ENCODE results near the gene TOGARAM1. TPM values are rescaled to one million over a fixed set of nuclear protein-coding genes. Genes with fewer than 3 reads are reported as not detected.

The TOGARAM1 gene
- total RNA-seq, 1 donor from 2014 or later, result 12.2 TPM

DNA sequence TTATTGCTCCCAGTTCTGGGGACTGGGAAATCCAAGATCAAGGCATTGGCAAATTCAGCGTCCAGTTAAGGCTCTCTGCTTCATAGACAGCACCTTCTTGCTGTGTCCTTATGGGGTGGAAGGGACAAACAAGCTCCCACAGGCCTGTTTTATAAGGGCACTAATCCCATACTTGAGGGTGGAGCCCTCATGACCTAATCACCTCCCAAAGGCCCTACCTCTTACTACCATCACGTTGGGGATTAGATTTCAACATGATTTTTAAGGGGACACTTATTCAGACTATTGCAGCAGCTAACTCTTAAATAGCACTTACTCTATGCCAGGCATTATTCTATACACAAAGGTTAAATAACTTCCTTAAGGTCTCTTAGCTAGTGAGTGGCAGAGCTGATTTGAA lies 17.3 kb downstream of the TOGARAM1 start:
- no peaks in the 10 kb centered on the region for H3K27me3 ChIP-seq (ENCODE audit: control insufficient read depth, insufficient read depth, low read length)
- no peak overlapping the region for H3K4me3 ChIP-seq (ENCODE audit: low read depth, low read length)
- no peak for DNase-seq (ENCODE audit: low read depth)
- no peaks in the 10 kb centered on the region for H3K36me3 ChIP-seq (ENCODE audit: control insufficient read depth, insufficient read depth, low read length)
- TF ChIP-seq, protein P1, sequence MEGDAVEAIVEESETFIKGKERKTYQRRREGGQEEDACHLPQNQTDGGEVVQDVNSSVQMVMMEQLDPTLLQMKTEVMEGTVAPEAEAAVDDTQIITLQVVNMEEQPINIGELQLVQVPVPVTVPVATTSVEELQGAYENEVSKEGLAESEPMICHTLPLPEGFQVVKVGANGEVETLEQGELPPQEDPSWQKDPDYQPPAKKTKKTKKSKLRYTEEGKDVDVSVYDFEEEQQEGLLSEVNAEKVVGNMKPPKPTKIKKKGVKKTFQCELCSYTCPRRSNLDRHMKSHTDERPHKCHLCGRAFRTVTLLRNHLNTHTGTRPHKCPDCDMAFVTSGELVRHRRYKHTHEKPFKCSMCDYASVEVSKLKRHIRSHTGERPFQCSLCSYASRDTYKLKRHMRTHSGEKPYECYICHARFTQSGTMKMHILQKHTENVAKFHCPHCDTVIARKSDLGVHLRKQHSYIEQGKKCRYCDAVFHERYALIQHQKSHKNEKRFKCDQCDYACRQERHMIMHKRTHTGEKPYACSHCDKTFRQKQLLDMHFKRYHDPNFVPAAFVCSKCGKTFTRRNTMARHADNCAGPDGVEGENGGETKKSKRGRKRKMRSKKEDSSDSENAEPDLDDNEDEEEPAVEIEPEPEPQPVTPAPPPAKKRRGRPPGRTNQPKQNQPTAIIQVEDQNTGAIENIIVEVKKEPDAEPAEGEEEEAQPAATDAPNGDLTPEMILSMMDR (IDR thresholded peaks at IDR 0.05; ENCODE audit: insufficient read depth, low read length, poor library complexity, severe bottlenecking), result no peak

DNA sequence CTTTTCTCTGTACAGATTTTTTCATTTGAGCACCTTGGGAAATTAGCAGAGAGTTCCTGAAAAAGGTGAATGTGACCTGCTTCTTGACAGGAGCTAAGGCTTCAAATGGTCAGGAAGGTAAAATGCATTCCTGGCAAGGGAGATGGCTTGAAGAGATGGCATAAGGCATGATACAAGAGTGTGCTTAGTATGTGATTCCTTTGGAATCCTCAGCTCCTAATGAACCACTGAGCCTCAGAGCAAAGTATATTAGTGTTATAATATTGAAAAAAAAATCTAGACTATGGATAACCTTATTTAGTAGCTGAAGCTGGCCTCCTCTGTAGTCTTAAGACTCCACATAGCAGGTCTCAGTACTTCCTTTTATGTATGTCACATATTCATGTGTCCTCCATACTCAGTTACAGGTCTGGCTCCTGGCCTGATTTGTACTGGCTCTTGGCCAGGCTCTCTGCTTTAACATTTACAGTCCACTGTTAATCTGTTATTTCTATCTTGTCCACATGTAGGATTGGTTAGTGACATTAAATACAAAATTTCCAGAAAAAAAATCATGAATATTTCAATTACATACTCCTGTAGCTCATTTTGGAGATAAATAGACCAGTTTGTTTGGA lies 17.9 kb downstream of the TOGARAM1 start:
- TF ChIP-seq, protein P1 (IDR thresholded peaks at IDR 0.05; ENCODE audit: insufficient read depth, low read length, poor library complexity, severe bottlenecking), result no peak
- Histone ChIP-seq H3K36me3 (ENCODE audit: control insufficient read depth, insufficient read depth, low read length) (no peaks in the 10 kb centered on the region), H3K27me3 (ENCODE audit: control insufficient read depth, insufficient read depth, low read length) (no peaks in the 10 kb centered on the region), H3K4me3 (ENCODE audit: low read depth, low read length) (no peak overlapping the region)
- no peak for DNase-seq (ENCODE audit: low read depth)

DNA sequence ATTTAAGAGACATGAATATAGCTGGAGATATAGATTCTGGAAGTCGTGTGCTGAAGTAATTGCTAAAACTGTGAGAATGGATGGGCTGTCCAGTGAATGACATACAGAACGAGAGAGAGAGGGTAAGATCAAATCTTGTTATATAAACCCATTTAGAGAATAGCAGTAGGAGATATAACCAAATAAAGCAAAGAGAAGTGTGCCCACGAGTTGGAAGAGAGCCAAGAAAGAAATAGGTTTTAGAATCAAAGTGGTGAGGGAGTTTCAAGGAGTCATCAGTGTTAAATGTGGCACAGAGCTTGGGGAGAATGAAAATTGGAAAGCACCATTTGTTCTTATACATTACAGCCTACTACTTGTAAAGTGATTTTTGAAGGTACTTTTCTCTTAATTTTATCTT lies 19.2 kb downstream of the TOGARAM1 start:
- H3K4me3 ChIP-seq (ENCODE audit: low read depth, low read length), result no peak overlapping the region
- H3K27me3 ChIP-seq (ENCODE audit: control insufficient read depth, insufficient read depth, low read length), result no peaks in the 10 kb centered on the region
- DNase-seq (ENCODE audit: low read depth), result no peak
- TF ChIP-seq, protein P1 (IDR thresholded peaks at IDR 0.05; ENCODE audit: insufficient read depth, low read length, poor library complexity, severe bottlenecking), result no peak
- no peaks in the 10 kb centered on the region for H3K36me3 ChIP-seq (ENCODE audit: control insufficient read depth, insufficient read depth, low read length)

DNA sequence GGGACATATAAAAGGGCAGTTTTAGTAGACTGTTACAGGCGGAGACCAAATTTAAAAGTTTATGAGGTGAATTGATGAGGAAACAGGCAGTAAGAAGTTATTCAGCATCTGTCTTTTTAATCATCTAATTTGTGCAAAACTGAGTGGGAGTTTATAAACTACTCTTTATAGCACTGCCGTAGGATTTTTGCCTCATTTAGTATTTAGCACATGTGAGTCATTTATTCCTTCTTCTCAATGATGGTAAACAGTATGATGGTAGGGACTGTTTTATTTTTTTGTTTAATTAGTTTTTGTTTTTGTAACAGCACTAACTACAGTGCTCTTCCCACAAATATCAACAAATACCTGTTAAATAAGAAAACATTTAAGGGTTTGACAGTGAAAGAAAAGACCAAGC lies 20.6 kb downstream of the TOGARAM1 start:
- no peak for DNase-seq (ENCODE audit: low read depth)
- TF ChIP-seq, protein P1 (IDR thresholded peaks at IDR 0.05; ENCODE audit: insufficient read depth, low read length, poor library complexity, severe bottlenecking), result no peak
- H3K27me3 ChIP-seq (ENCODE audit: control insufficient read depth, insufficient read depth, low read length), result no peaks in the 10 kb centered on the region
- no peaks in the 10 kb centered on the region for H3K36me3 ChIP-seq (ENCODE audit: control insufficient read depth, insufficient read depth, low read length)
- no peak overlapping the region for H3K4me3 ChIP-seq (ENCODE audit: low read depth, low read length)

DNA sequence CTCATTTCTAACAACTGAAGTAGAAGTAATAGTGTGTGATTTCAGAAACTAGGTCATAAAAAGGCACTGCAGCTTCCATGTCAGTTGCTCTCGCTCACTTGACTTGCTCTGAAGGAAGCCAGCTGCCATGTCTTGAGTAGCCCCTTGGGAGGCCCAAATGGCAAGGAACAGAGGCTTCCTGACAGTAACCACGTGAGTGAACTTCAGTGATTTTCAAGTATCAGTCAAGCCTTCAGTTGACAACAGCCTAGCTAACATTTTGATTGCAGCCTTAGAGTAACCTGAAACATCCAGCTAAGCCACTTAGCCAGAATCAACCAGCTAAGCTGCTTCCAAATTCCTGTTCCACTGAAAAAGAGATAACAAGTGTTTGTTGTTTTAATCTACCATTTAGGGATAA lies 26.7 kb downstream of the TOGARAM1 start:
- Histone ChIP-seq H3K27me3 (ENCODE audit: control insufficient read depth, insufficient read depth, low read length) (no peaks in the 10 kb centered on the region), H3K4me3 (ENCODE audit: low read depth, low read length) (no peak overlapping the region), H3K36me3 (ENCODE audit: control insufficient read depth, insufficient read depth, low read length) (no peaks in the 10 kb centered on the region)
- TF ChIP-seq, protein P1 (IDR thresholded peaks at IDR 0.05; ENCODE audit: insufficient read depth, low read length, poor library complexity, severe bottlenecking), result no peak
- DNase-seq (ENCODE audit: low read depth), result no peak

Measured in kidney epithelial cell (primary cell).